Trophoblast cell (in vitro differentiated cells and primary cell): ENCODE results near the gene BEND6.
A peak's percentile ranks its signal among the peaks of the same experiment; 100 is the strongest.
"Not testable (repeated sequence)": the region's sequence is repeated elsewhere in the genome, so short reads cannot be mapped to it uniquely, and the experiment has no call there.

Experiments
- DNase-seq, 2 donors: peaks; one replicate each; pipeline ENCODE4 v3.0.0-alpha.2; 2016
- H2AFZ ChIP-seq: 2 replicates; pipeline ENCODE4 v1.6.1; 2013; ENCODE audit warnings: low read length, moderate library complexity, mild to moderate bottlenecking; ENCODE audit not compliant: insufficient read depth, poor library complexity
- H2AK5ac ChIP-seq: 2 replicates; pipeline ENCODE4 v1.6.1; 2013; ENCODE audit warnings: mild to moderate bottlenecking, low read length
- H2BK120ac ChIP-seq: 2 replicates; pipeline ENCODE4 v1.6.1; 2013; ENCODE audit warnings: low read length, mild to moderate bottlenecking, moderate library complexity; ENCODE audit not compliant: insufficient read depth, poor library complexity
- H2BK12ac ChIP-seq: 2 replicates; pipeline ENCODE4 v1.6.1; 2013; ENCODE audit warnings: mild to moderate bottlenecking, low read length, moderate library complexity
- H2BK5ac ChIP-seq: 2 replicates; pipeline ENCODE4 v1.6.1; 2013; ENCODE audit warnings: low read length, low read depth, moderate library complexity, mild to moderate bottlenecking; ENCODE audit not compliant: poor library complexity
- H3K14ac ChIP-seq: 2 replicates; pipeline ENCODE4 v1.6.1; 2013; ENCODE audit warnings: mild to moderate bottlenecking, low read length
- H3K18ac ChIP-seq: 2 replicates; pipeline ENCODE4 v1.6.1; 2013; ENCODE audit warnings: mild to moderate bottlenecking, low read length
- H3K23ac ChIP-seq: 2 replicates; pipeline ENCODE4 v1.6.1; 2013; ENCODE audit warnings: low read length
- H3K27ac ChIP-seq: 2 replicates; pipeline ENCODE4 v1.5.1; 2013; ENCODE audit warnings: low read depth, mild to moderate bottlenecking, inconsistent platforms, low read length, moderate library complexity
- H3K27me3 ChIP-seq: 2 replicates; pipeline ENCODE4 v1.6.1; 2013; ENCODE audit warnings: inconsistent platforms, mild to moderate bottlenecking, low read length, moderate library complexity; ENCODE audit not compliant: insufficient read depth
- H3K36me3 ChIP-seq, 2 experiments: 1 replicate in 1 of 2; 2 replicates in 1 of 2; pipeline ENCODE4 v1.6.1; 2013; ENCODE audit warnings: low read length in 2 of 2, mild to moderate bottlenecking in 2 of 2, moderate library complexity in 1 of 2; ENCODE audit not compliant: insufficient read depth in 2 of 2, control insufficient read depth in 1 of 2
- H3K4ac ChIP-seq: 2 replicates; pipeline ENCODE4 v1.6.1; 2013; ENCODE audit warnings: low read depth, mild to moderate bottlenecking, low read length, moderate library complexity
- H3K4me1 ChIP-seq, 2 experiments: 1 replicate in 1 of 2; 2 replicates in 1 of 2; pipeline ENCODE4 v1.6.1; 2013; ENCODE audit warnings: low read length in 2 of 2, mild to moderate bottlenecking in 2 of 2, moderate library complexity in 1 of 2; ENCODE audit not compliant: insufficient read depth in 2 of 2, control insufficient read depth in 1 of 2
- H3K4me2 ChIP-seq: 2 replicates; pipeline ENCODE4 v1.6.1; 2013; ENCODE audit warnings: inconsistent platforms, mild to moderate bottlenecking, low read length, moderate library complexity
- H3K4me3 ChIP-seq: 2 replicates; pipeline ENCODE4 v1.5.1; 2013; ENCODE audit warnings: mild to moderate bottlenecking, low read depth, low read length, inconsistent platforms
- H3K79me1 ChIP-seq: one replicate; pipeline ENCODE4 v1.6.1; 2013; ENCODE audit warnings: low read length
- H3K79me2 ChIP-seq: 2 replicates; pipeline ENCODE4 v1.6.1; 2013; ENCODE audit warnings: low read length, mild to moderate bottlenecking; ENCODE audit not compliant: control insufficient read depth, insufficient read depth, poor library complexity
- H3K9ac ChIP-seq: 2 replicates; pipeline ENCODE4 v1.6.1; 2013; ENCODE audit warnings: mild to moderate bottlenecking, low read length
- H3K9me3 ChIP-seq: 2 replicates; pipeline ENCODE4 v1.6.1; 2013; ENCODE audit warnings: low read depth, mild to moderate bottlenecking, control low read depth, inconsistent platforms, low read length; ENCODE audit not compliant: insufficient read depth
- H4K12ac ChIP-seq: 2 replicates; pipeline ENCODE4 v1.6.1; 2013; ENCODE audit warnings: low read depth, mild to moderate bottlenecking, low read length, moderate library complexity
- H4K8ac ChIP-seq: 2 replicates; pipeline ENCODE4 v1.6.1; 2013; ENCODE audit warnings: low read depth, mild to moderate bottlenecking, low read length, moderate library complexity
- H4K91ac ChIP-seq: one replicate; pipeline ENCODE4 v1.6.1; 2013; ENCODE audit warnings: low read depth, mild to moderate bottlenecking, low read length, moderate library complexity
- WGBS: extraction: QIAGEN DNeasy Blood & Tissue Kit; methylation state at CpG from one replicate; pipeline ENCODE4 v1.1.7; 2013; ENCODE audit warnings: missing lambda C conversion rate; ENCODE audit not compliant: insufficient read length, insufficient coverage; ENCODE audit errors: extremely low coverage; 5-methylcytosine and 5-hydroxymethylcytosine counted together

BEND6 gene

GRCh38 chr6:56996401-56996800 lies 41.5 kb downstream of the BEND6 start:
- no peaks in the 10 kb centered on the region for H3K79me2 ChIP-seq

GRCh38 chr6:56999049-56999448 lies 44.1 kb downstream of the BEND6 start:
- no peak overlapping the region for H3K18ac ChIP-seq
- H3K27ac ChIP-seq = no peak overlapping the region
- H2BK120ac ChIP-seq = no peak overlapping the region
- H3K4me1 ChIP-seq = peaks cover 3% of the 10 kb centered on the region in 2 experiments
- H3K79me1 ChIP-seq = peaks cover 2% of the 10 kb centered on the region
- no peak overlapping the region for H3K23ac ChIP-seq
- no peak overlapping the region for H2BK5ac ChIP-seq
- H3K4ac ChIP-seq = no peak overlapping the region
- H3K27me3 ChIP-seq = no peaks in the 10 kb centered on the region
- no peak overlapping the region for H4K91ac ChIP-seq
- H2AK5ac ChIP-seq = no peak overlapping the region
- no peak for DNase-seq
- no peak overlapping the region for H4K12ac ChIP-seq
- no peak overlapping the region for H3K14ac ChIP-seq
- H2AFZ ChIP-seq = no peak overlapping the region
- H3K4me2 ChIP-seq = no peak overlapping the region
- peaks cover 4 to 6% of the 10 kb centered on the region in 2 experiments for H3K36me3 ChIP-seq
- peaks cover 7% of the 10 kb centered on the region for H3K9me3 ChIP-seq
- H2BK12ac ChIP-seq = no peak overlapping the region
- H3K79me2 ChIP-seq = no peaks in the 10 kb centered on the region
- H3K4me3 ChIP-seq = no peak overlapping the region
- no peak overlapping the region for H3K9ac ChIP-seq
- no peak overlapping the region for H4K8ac ChIP-seq

More at GRCh38 chr6:56996401-56996800, 41.5 kb downstream of the BEND6 start:
- WGBS = no CpG with 5 or more reads among the region's 1 CpG
- H4K91ac ChIP-seq = no peak overlapping the region
- H3K4me2 ChIP-seq = no peak overlapping the region
- H2BK12ac ChIP-seq = no peak overlapping the region
- no peak overlapping the region for H2BK120ac ChIP-seq
- no peak overlapping the region for H4K8ac ChIP-seq
- no peak overlapping the region for H3K27ac ChIP-seq
- H3K4ac ChIP-seq = no peak overlapping the region
- H3K79me1 ChIP-seq = peaks cover 2% of the 10 kb centered on the region
- DNase-seq = peak in 1 of 2 donors; percentile 43
- no peak overlapping the region for H3K18ac ChIP-seq
- no peak overlapping the region for H3K23ac ChIP-seq
- no peak overlapping the region for H4K12ac ChIP-seq
- peaks cover 7% of the 10 kb centered on the region for H3K9me3 ChIP-seq
- no peak overlapping the region for H3K14ac ChIP-seq
- no peak overlapping the region for H3K9ac ChIP-seq
- H3K27me3 ChIP-seq = no peaks in the 10 kb centered on the region
- H3K36me3 ChIP-seq = peaks cover 4 to 6% of the 10 kb centered on the region in 2 experiments
- H2AFZ ChIP-seq = no peak overlapping the region
- H3K4me1 ChIP-seq = peaks cover 3% of the 10 kb centered on the region in 2 experiments
- H2BK5ac ChIP-seq = no peak overlapping the region
- no peak overlapping the region for H2AK5ac ChIP-seq
- H3K4me3 ChIP-seq = no peak overlapping the region

GRCh38 chr6:56999748-57000147 lies 44.8 kb downstream of the BEND6 start:
- H3K4me1 ChIP-seq, H3K18ac ChIP-seq, H2BK120ac ChIP-seq, H4K8ac ChIP-seq, DNase-seq, H2BK12ac ChIP-seq, H3K27me3 ChIP-seq, H3K4ac ChIP-seq, H3K27ac ChIP-seq, H3K23ac ChIP-seq, H3K79me2 ChIP-seq, H3K4me2 ChIP-seq, H2BK5ac ChIP-seq, H2AFZ ChIP-seq, H4K12ac ChIP-seq, H3K36me3 ChIP-seq, H3K9ac ChIP-seq, H4K91ac ChIP-seq, H2AK5ac ChIP-seq, H3K9me3 ChIP-seq, H3K4me3 ChIP-seq, H3K14ac ChIP-seq, H3K79me1 ChIP-seq: not testable (repeated sequence)
- WGBS = no CpG with 5 or more reads among the region's 18 CpGs

GRCh38 chr6:57002197-57002596 lies 47.3 kb downstream of the BEND6 start:
- Histone ChIP-seq H3K27me3 (no peaks in the 10 kb centered on the region), H3K23ac (no peak overlapping the region), H3K27ac (no peak overlapping the region)

More at GRCh38 chr6:57002197-57002596, 47.3 kb downstream of the BEND6 start:
- no peaks in the 10 kb centered on the region for H3K4me1 ChIP-seq
- H2BK5ac ChIP-seq = no peak overlapping the region
- H3K9ac ChIP-seq = no peak overlapping the region
- H3K14ac ChIP-seq = no peak overlapping the region
- no peaks in the 10 kb centered on the region for H3K79me1 ChIP-seq
- H3K9me3 ChIP-seq = peaks cover 10% of the 10 kb centered on the region
- H3K4ac ChIP-seq = no peak overlapping the region
- H4K12ac ChIP-seq = no peak overlapping the region
- no peak overlapping the region for H3K4me3 ChIP-seq
- no peak overlapping the region for H4K8ac ChIP-seq
- no peak overlapping the region for H2AFZ ChIP-seq
- H3K4me2 ChIP-seq = no peak overlapping the region
- no peak overlapping the region for H2AK5ac ChIP-seq
- H2BK120ac ChIP-seq = no peak overlapping the region
- no peak for DNase-seq
- no peak overlapping the region for H3K18ac ChIP-seq
- no peaks in the 10 kb centered on the region for H3K79me2 ChIP-seq
- no peak overlapping the region for H2BK12ac ChIP-seq
- no peak overlapping the region for H4K91ac ChIP-seq
- peaks cover 4 to 6% of the 10 kb centered on the region in 2 experiments for H3K36me3 ChIP-seq
